ENCODE results near the gene EVC2.

DNA sequence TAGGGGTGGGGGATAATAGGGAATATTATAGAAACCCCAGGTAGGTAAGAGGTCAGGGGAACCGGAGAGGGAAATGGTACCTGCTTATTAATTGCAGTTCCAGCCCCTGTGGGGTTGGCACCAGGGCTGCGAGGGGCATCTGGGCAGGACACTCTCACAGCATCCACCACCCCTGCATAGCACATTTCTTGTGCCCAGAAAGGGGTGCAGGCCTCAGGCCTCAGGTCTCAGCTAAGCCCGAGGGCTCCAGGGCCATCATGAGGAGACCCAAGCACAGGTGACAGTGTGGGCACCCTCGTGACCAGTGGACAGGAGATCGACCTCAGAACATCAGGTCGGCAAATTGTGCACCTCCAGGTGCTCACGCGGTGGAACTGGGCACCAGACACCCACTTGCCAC is 164.7 kb downstream of the EVC2 start:
- no peak for TF ChIP-seq CTCF (conservative IDR thresholded peaks at IDR 0.05; ENCODE audit: low read depth, low read length)
- TF ChIP-seq EZH2 (IDR thresholded peaks at IDR 0.05; ENCODE audit: low read length, unreplicated experiment): no peak
- TF ChIP-seq EZH2phosphoT487 (IDR thresholded peaks at IDR 0.05; ENCODE audit: borderline replicate concordance, low read length): no peak

All from PC-3 (cell line).